Tibial nerve (tissue), 4 donors: ENCODE data around the gene HNRNPA3. TPM values are rescaled to one million over a fixed set of nuclear protein-coding genes. Genes with fewer than 3 reads are reported as not detected.

ENCODE experiments used
- DNase-seq, 2 donors: peaks; one replicate each; pipeline ENCODE4 v3.0.0-alpha.2; 2019; ENCODE audit warnings: low spot score in 2 of 2
- H3K27ac ChIP-seq, 4 donors: fragments of 200-600 bp; sonication (generic) in 3 of 4; one replicate each; pipeline ENCODE4 v1.5.1; 2017 to 2019; ENCODE audit warnings: mild to moderate bottlenecking in 1 of 4
- H3K27me3 ChIP-seq, 2 donors: fragments of 200-600 bp; sonication (generic) in 1 of 2; one replicate each; pipeline versions ENCODE4 v1.5.1 to v1.6.0; 2017 to 2019
- H3K36me3 ChIP-seq, 3 donors: fragments of 200-600 bp; sonication (generic); one replicate each; pipeline ENCODE4 v1.5.1; 2018 to 2019
- H3K4me1 ChIP-seq, 4 donors: fragments of 200-600 bp; sonication (generic) in 3 of 4; one replicate each; pipeline ENCODE4 v1.5.1; 2017 to 2019
- H3K4me3 ChIP-seq, 4 donors: fragments of 200-600 bp; sonication (generic) in 3 of 4; one replicate each; pipeline ENCODE4 v1.5.1; 2017 to 2019; ENCODE audit warnings: mild to moderate bottlenecking in 1 of 4, moderate library complexity in 1 of 4
- H3K9me3 ChIP-seq, 4 donors: fragments of 200-600 bp; sonication (generic) in 3 of 4; one replicate each; pipeline ENCODE4 v1.5.1; 2017 to 2019
- CTCF ChIP-seq, 5 experiments: fragments of 200-600 bp in 3 of 5; fragments of 450-650 bp in 2 of 5; sonication (generic) in 3 of 5; IDR thresholded peaks; one replicate each; pipeline ENCODE4 v1.5.1; 2016 to 2019; ENCODE audit warnings: antibody characterized with exemption in 5 of 5, mild to moderate bottlenecking in 3 of 5, moderate library complexity in 2 of 5
- EP300 ChIP-seq, 2 donors: sonication (generic); formaldehyde crosslinking; IDR thresholded peaks; one replicate each; pipeline ENCODE4 v1.6.1; 2017; ENCODE audit warnings: antibody characterized with exemption in 2 of 2, mild to moderate bottlenecking in 1 of 2
- POLR2A ChIP-seq, 2 donors: fragments of 450-650 bp; IDR thresholded peaks; one replicate each; pipeline ENCODE4 v1.6.1; 2017; ENCODE audit warnings: antibody characterized with exemption in 2 of 2, mild to moderate bottlenecking in 2 of 2, moderate library complexity in 2 of 2
- WGBS, 2 donors: methylation state at CpG; one replicate each; pipeline ENCODE4 v1.1.5; 2018; 5-methylcytosine and 5-hydroxymethylcytosine counted together
- total RNA-seq, 4 donors: library from RNA; depleted of rRNA; stranded (reverse); fragments of >200 nt; gene quantifications; one replicate each; pipeline ENCODE4 v1.1.0, GENCODE V29; 2016

Gene HNRNPA3
- total RNA-seq, 4 donors from 2014 or later = 77.3 to 102 (median 94.4) TPM

GRCh38 chr2:177235855-177236437 lies 23.4 kb downstream of the HNRNPA3 start:
- Histone ChIP-seq H3K4me3 (no peak overlapping the region), H3K9me3 (no peaks in the 10 kb centered on the region), H3K27me3 (no peaks in the 10 kb centered on the region), H3K36me3 (peaks cover 4 to 34% (median 6%) of the 10 kb centered on the region in 3 donors), H3K27ac (peak overlapping the region in 2 of 4 donors; percentile 14 to 70), H3K4me1 (peaks cover 3 to 83% (median 50%) of the 10 kb centered on the region in 4 donors)
- WGBS, 2 donors = 78 to 85% methylated on average over 6 of the region's 6 CpGs
- no peak for TF ChIP-seq POLR2A (IDR thresholded peaks at IDR 0.05)
- TF ChIP-seq CTCF (IDR thresholded peaks at IDR 0.05) = no peak
- no peak for TF ChIP-seq EP300 (IDR thresholded peaks at IDR 0.05)
- no peak for DNase-seq

- TF ChIP-seq CTCF (IDR thresholded peaks at IDR 0.05) (no peak), POLR2A (IDR thresholded peaks at IDR 0.05) (no peak), EP300 (IDR thresholded peaks at IDR 0.05) (no peak)
- Histone ChIP-seq H3K27ac (peak overlapping the region in 1 of 4 donors; percentile 97), H3K9me3 (no peaks in the 10 kb centered on the region), H3K4me3 (no peak overlapping the region), H3K27me3 (no peaks in the 10 kb centered on the region), H3K36me3 (peaks cover 0 to 14% (median 0%) of the 10 kb centered on the region in 3 donors), H3K4me1 (peaks cover 3 to 100% (median 69%) of the 10 kb centered on the region in 4 donors)
- WGBS, 2 donors = 54 to 57% methylated on average over 2 of the region's 2 CpGs
- DNase-seq = no peak
These were observed 25.3 kb downstream of the HNRNPA3 start for GRCh38 chr2:177237932-177238331.

GRCh38 chr2:177239053-177239452 lies 26.5 kb downstream of the HNRNPA3 start:
- Histone ChIP-seq H3K27ac (peak overlapping the region; percentile 34 to 97 (median 70)), H3K4me1 (peaks cover 3 to 100% (median 80%) of the 10 kb centered on the region in 4 donors), H3K27me3 (no peaks in the 10 kb centered on the region), H3K36me3 (peaks cover 0 to 4% (median 0%) of the 10 kb centered on the region in 3 donors), H3K9me3 (no peaks in the 10 kb centered on the region), H3K4me3 (no peak overlapping the region)
- TF ChIP-seq CTCF (IDR thresholded peaks at IDR 0.05) = no peak
- TF ChIP-seq POLR2A (IDR thresholded peaks at IDR 0.05) = no peak
- no peak for TF ChIP-seq EP300 (IDR thresholded peaks at IDR 0.05)
- DNase-seq = no peak
- 52 to 55% methylated on average over 6 of the region's 6 CpGs for WGBS, 2 donors

- H3K4me3 ChIP-seq = peak overlapping the region in 1 of 4 donors; percentile 13
- no peaks in the 10 kb centered on the region for H3K9me3 ChIP-seq
- peak in 1 of 2 donors; percentile 76 for DNase-seq
- H3K36me3 ChIP-seq = no peaks in the 10 kb centered on the region
- WGBS, 2 donors = 3 to 18% methylated on average over 5 of the region's 5 CpGs
- peak; percentile 76 to 91 for TF ChIP-seq EP300 (IDR thresholded peaks at IDR 0.05)
- TF ChIP-seq CTCF (IDR thresholded peaks at IDR 0.05) = no peak
- no peak for TF ChIP-seq POLR2A (IDR thresholded peaks at IDR 0.05)
- H3K27me3 ChIP-seq = no peaks in the 10 kb centered on the region
- H3K4me1 ChIP-seq = peaks cover 3 to 100% (median 84%) of the 10 kb centered on the region in 4 donors
- H3K27ac ChIP-seq = peak overlapping the region; percentile 61 to 97 (median 82)
These were observed 27.5 kb downstream of the HNRNPA3 start for GRCh38 chr2:177239932-177240630.

- Histone ChIP-seq H3K9me3 (no peaks in the 10 kb centered on the region), H3K36me3 (no peaks in the 10 kb centered on the region), H3K27me3 (no peaks in the 10 kb centered on the region), H3K4me3 (peak overlapping the region in 3 of 4 donors; percentile 6 to 22 (median 7)), H3K27ac (peak overlapping the region; percentile 60 to 97 (median 82)), H3K4me1 (peaks cover 3 to 100% (median 90%) of the 10 kb centered on the region in 4 donors)
- TF ChIP-seq CTCF (IDR thresholded peaks at IDR 0.05) = no peak
- no peak for TF ChIP-seq EP300 (IDR thresholded peaks at IDR 0.05)
- no peak for TF ChIP-seq POLR2A (IDR thresholded peaks at IDR 0.05)
- DNase-seq = no peak
- 39 to 42% methylated on average over 1 of the region's 1 CpG for WGBS, 2 donors
These were observed 29.1 kb downstream of the HNRNPA3 start for GRCh38 chr2:177241711-177242120.
